Activated CD4-positive, CD25-positive, alpha-beta regulatory T cell treated with anti-CD3 and anti-CD28 coated beads, Interleukin-2, amount 50 U/mL, for 72 hours (primary cell): ENCODE data around the gene ATP8B2.

Source experiments
- DNase-seq: peaks from one replicate; pipeline ENCODE4 v3.0.0; 2021

Gene ATP8B2

GRCh38 chr1:154400381-154400801, 75.1 kb downstream of the ATP8B2 start:
- no peak for DNase-seq
